GM06990 (cell line): ENCODE data around the gene SLC25A26.

ENCODE experiments used
- DNase-seq: peaks from one replicate; pipeline ENCODE4 v3.0.0-alpha.2; 2011; ENCODE audit not compliant: insufficient read length; ENCODE audit errors: extremely low read depth
- H3K27me3 ChIP-seq: replicated peaks from 2 replicates; pipeline ENCODE4 v1.6.0; 2011; ENCODE audit warnings: low read length; ENCODE audit not compliant: control insufficient read depth, insufficient read depth
- H3K36me3 ChIP-seq: 2 replicates; pipeline ENCODE4 v1.5.1; 2011; ENCODE audit warnings: low read length; ENCODE audit not compliant: control insufficient read depth, insufficient read depth
- H3K4me3 ChIP-seq: replicated peaks from 2 replicates; pipeline ENCODE4 v1.5.1; 2011; ENCODE audit warnings: low read depth, mild to moderate bottlenecking, control low read depth, low read length
- TF ChIP-seq, protein P1 (sequence below): IDR thresholded peaks from 2 replicates; pipeline ENCODE4 v1.5.1; 2011; ENCODE audit warnings: low read length, control low read depth, mild to moderate bottlenecking, inconsistent platforms; ENCODE audit not compliant: insufficient read depth, poor library complexity, severe bottlenecking

SLC25A26 gene

DNA sequence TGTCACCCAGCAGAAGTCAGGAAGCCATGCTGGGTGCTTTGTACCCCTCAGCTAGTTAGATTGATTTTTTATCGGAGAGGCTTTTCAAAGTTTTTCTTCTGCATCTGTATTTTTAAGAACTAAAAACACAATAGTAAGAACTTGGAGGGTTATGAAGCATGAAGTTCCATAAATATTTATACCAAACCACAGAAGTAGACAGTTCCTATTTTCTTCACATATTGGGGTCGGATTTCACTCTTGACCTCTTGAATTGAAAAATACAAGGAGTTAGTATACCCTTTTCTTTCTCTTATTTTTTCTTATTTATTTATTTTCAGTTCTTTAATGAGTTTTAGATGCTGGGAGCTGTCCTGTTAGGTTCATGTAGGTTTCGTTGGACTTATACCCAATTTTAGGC lies 35.1 kb downstream of the SLC25A26 start:
- no peaks in the 10 kb centered on the region; the same call in 1 of the 2 replicates for H3K36me3 ChIP-seq
- H3K27me3 ChIP-seq, result no peaks in the 10 kb centered on the region
- no peak overlapping the region for H3K4me3 ChIP-seq
- no peak for DNase-seq
- TF ChIP-seq, protein P1, sequence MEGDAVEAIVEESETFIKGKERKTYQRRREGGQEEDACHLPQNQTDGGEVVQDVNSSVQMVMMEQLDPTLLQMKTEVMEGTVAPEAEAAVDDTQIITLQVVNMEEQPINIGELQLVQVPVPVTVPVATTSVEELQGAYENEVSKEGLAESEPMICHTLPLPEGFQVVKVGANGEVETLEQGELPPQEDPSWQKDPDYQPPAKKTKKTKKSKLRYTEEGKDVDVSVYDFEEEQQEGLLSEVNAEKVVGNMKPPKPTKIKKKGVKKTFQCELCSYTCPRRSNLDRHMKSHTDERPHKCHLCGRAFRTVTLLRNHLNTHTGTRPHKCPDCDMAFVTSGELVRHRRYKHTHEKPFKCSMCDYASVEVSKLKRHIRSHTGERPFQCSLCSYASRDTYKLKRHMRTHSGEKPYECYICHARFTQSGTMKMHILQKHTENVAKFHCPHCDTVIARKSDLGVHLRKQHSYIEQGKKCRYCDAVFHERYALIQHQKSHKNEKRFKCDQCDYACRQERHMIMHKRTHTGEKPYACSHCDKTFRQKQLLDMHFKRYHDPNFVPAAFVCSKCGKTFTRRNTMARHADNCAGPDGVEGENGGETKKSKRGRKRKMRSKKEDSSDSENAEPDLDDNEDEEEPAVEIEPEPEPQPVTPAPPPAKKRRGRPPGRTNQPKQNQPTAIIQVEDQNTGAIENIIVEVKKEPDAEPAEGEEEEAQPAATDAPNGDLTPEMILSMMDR, result no peak

DNA sequence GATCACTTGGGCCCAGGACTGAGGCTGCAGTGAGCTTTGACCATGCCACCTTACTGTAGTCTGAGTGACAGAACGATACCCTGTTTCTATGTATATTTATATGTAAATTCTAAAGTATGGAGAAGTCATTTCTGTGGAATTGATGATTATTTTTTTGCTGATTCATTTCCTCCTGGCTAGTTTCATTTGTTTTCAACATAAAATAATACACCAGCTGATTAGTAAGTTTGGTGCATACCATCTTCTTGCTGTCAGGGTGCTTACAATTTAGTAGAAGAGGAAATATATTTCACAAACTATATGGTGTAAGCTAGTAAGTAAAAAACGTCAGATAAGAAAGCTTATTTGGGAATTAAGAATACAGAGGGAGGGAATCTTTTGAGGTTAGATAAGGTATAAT lies 36.0 kb downstream of the SLC25A26 start:
- no peak overlapping the region for H3K4me3 ChIP-seq
- TF ChIP-seq, protein P1, result no peak
- no peaks in the 10 kb centered on the region; the same call in 1 of the 2 replicates for H3K36me3 ChIP-seq
- no peak for DNase-seq
- H3K27me3 ChIP-seq, result no peaks in the 10 kb centered on the region

DNA sequence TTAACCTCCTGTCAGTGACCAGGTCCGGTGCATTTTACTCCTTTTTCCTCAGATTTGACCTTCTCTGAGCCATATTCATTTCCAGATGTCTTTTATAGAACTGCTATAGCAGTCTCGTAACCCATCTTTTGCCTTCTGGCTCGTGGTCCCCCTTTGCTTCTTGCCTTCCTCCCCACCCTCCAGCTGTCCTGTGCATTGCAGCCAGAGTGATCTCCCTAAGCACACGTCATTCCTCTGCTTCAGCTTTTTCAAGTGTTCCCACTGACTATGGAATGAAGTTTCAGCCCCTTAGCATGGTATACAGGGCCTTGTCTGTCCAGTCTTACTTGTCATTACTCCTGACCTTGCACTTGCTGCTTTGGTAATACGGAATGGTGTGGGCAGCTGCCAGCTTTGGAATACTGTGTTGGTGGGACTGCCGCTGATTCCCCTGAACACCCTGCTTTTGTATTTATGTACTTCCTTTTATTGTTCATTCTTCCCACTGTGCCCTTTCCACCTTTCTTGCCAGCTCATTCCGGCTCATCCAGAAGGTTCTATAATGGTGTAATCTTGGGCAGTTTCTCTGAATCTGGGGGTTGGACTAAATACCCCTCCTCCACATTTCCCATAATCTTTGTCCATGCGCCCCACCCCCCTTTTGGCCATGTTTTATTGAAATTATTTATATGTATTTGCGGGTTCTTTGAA lies 38.9 kb downstream of the SLC25A26 start:
- H3K27me3 ChIP-seq, result no peaks in the 10 kb centered on the region
- TF ChIP-seq, protein P1, result no peak
- no peak for DNase-seq
- H3K36me3 ChIP-seq, result no peaks in the 10 kb centered on the region; the same call in 1 of the 2 replicates
- no peak overlapping the region for H3K4me3 ChIP-seq

DNA sequence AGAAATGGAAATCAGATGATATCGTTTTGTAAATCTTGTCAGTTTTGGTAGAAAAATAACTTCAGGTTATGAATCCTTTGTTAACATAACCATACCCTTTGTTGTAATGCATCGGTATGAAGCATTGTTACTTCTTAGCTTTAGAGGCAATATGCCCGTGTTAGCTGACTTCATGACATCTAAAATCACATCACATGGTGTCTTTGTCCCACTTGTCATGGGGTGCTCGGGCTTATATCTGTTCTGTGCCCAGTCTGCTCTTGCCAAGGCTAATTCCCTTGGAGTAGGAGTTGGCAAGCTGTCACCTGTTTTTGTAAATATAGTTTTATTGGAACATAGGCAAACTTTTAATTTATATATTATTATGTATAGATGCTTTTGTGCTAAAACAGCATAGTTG lies 39.6 kb downstream of the SLC25A26 start:
- TF ChIP-seq, protein P1, result no peak
- no peaks in the 10 kb centered on the region for H3K27me3 ChIP-seq
- H3K4me3 ChIP-seq, result no peak overlapping the region
- no peaks in the 10 kb centered on the region; the same call in 1 of the 2 replicates for H3K36me3 ChIP-seq
- no peak for DNase-seq

DNA sequence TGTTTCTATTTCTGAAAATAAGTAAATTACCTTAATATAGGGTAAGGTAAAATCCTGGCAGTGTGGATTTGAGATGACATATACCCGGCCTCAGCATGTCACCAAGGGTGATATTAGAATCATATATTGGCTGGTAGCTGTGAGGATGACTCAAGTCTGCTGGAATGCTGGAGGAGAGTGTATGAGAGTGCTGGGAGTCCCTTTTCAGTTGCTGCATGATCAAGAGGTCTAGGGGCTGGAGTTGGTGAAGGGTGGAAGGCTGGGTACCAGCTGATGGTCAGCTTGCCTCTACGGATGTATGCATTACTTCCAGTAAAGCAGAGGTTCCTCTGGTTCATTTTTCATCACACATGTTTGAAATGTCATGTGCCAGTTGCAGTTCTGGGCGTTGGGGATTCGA lies 40.6 kb downstream of the SLC25A26 start:
- H3K4me3 ChIP-seq, result no peak overlapping the region
- no peak for DNase-seq

More for the DNA sequence above, 40.6 kb downstream of the SLC25A26 start:
- no peaks in the 10 kb centered on the region; the same call in 1 of the 2 replicates for H3K36me3 ChIP-seq
- TF ChIP-seq, protein P1, result no peak
- H3K27me3 ChIP-seq, result no peaks in the 10 kb centered on the region
